Keratinocyte (primary cell): ENCODE data around the gene TRMT1. TPM values are rescaled to one million over a fixed set of nuclear protein-coding genes. Genes with fewer than 3 reads are reported as not detected.

Experiments used
- DNase-seq: peaks from one replicate; pipeline ENCODE4 v3.0.0-alpha.2; 2011; ENCODE audit warnings: low read depth, missing footprints, low spot score
- FAIRE-seq: peaks from 2 replicates; lab custom pipeline; 2011; peaks lifted over from hg19 to GRCh38; lab: Jason Lieb, UNC
- H2AFZ ChIP-seq: 2 replicates; pipeline ENCODE4 v1.6.0; 2012; ENCODE audit warnings: low read length, control low read depth, inconsistent platforms; ENCODE audit not compliant: control insufficient read depth
- H3K27ac ChIP-seq: 2 replicates; pipeline ENCODE4 v1.5.1; 2011; ENCODE audit warnings: low read length; ENCODE audit not compliant: control insufficient read depth, insufficient read depth
- H3K27me3 ChIP-seq: 3 replicates; pipeline ENCODE4 v1.6.0; 2011; ENCODE audit warnings: low read length; ENCODE audit not compliant: control insufficient read depth, insufficient read depth; ENCODE audit errors: extremely low read depth
- H3K36me3 ChIP-seq, 2 experiments: 2 replicates in 1 of 2; 3 replicates in 1 of 2; pipeline ENCODE4 v1.5.1; 2011; ENCODE audit warnings: low read length in 2 of 2, mild to moderate bottlenecking in 1 of 2; ENCODE audit not compliant: control insufficient read depth in 2 of 2, insufficient read depth in 2 of 2; ENCODE audit errors: extremely low read depth in 1 of 2
- H3K4me1 ChIP-seq: 3 replicates; pipeline ENCODE4 v1.5.1; 2011; ENCODE audit warnings: low read length; ENCODE audit not compliant: control insufficient read depth, insufficient read depth; ENCODE audit errors: extremely low read depth
- H3K4me2 ChIP-seq: 3 replicates; pipeline ENCODE4 v1.6.0; 2011; ENCODE audit warnings: low read depth, low read length; ENCODE audit not compliant: control insufficient read depth, insufficient read depth; ENCODE audit errors: extremely low read depth
- H3K4me3 ChIP-seq, 3 experiments: fragments of 200-600 bp in 1 of 3; sonication (generic) in 1 of 3; 2 replicates in 2 of 3; 3 replicates in 1 of 3; pipeline ENCODE4 v1.5.1; 2011 to 2016; ENCODE audit warnings: low read length in 3 of 3, mild to moderate bottlenecking in 3 of 3, control low read depth in 2 of 3, inconsistent platforms in 1 of 3, low read depth in 1 of 3, mixed read lengths in 1 of 3, mixed run types in 1 of 3, moderate library complexity in 1 of 3; ENCODE audit not compliant: control insufficient read depth in 2 of 3, insufficient read depth in 2 of 3; ENCODE audit errors: extremely low read depth in 1 of 3
- H3K79me2 ChIP-seq: 2 replicates; pipeline ENCODE4 v1.6.0; 2012; ENCODE audit warnings: low read length; ENCODE audit not compliant: control insufficient read depth, insufficient read depth
- H3K9ac ChIP-seq: 3 replicates; pipeline ENCODE4 v1.6.0; 2011; ENCODE audit warnings: low read length; ENCODE audit not compliant: control insufficient read depth, insufficient read depth; ENCODE audit errors: extremely low read depth
- H3K9me1 ChIP-seq: 3 replicates; pipeline ENCODE4 v1.6.0; 2011; ENCODE audit warnings: low read length; ENCODE audit not compliant: control insufficient read depth, insufficient read depth; ENCODE audit errors: extremely low read depth
- H3K9me3 ChIP-seq: 2 replicates; pipeline ENCODE4 v1.5.1; 2012; ENCODE audit warnings: low read depth, low read length; ENCODE audit not compliant: control insufficient read depth
- H4K20me1 ChIP-seq: 3 replicates; pipeline ENCODE4 v1.6.0; 2011; ENCODE audit warnings: low read length; ENCODE audit not compliant: control insufficient read depth, insufficient read depth; ENCODE audit errors: extremely low read depth
- CTCF ChIP-seq, 3 experiments: IDR thresholded peaks in 1 of 3; conservative IDR thresholded peaks in 1 of 3; optimal IDR thresholded peaks in 1 of 3; 2 replicates in 2 of 3; 3 replicates in 1 of 3; pipeline versions ENCODE3 to v1.5.1; 2011; ENCODE audit warnings: low read length in 3 of 3, mild to moderate bottlenecking in 3 of 3, moderate library complexity in 2 of 3, control low read depth in 1 of 3, inconsistent platforms in 1 of 3; ENCODE audit not compliant: insufficient read depth in 2 of 3; ENCODE audit errors: extremely low read depth in 1 of 3
- EZH2 ChIP-seq: IDR thresholded peaks from one replicate; pipeline ENCODE4 v1.6.1; 2012; ENCODE audit warnings: inconsistent platforms, mild to moderate bottlenecking, low read length, moderate library complexity
- dilution Hi-C: fragments of 300-500 bp; cut with MboI; formaldehyde crosslinking; loops from one replicate; pipeline ENCODE4 v1.7.0; 2020; ENCODE audit warnings: low sequenced_read_pairs; ENCODE audit not compliant: extremely low pct_ligation_motif_present
- polyA plus RNA-seq, 5 experiments: library from polyadenylated mRNA; depleted of rRNA in 3 of 5; stranded (reverse) in 3 of 5; stranded (forward) in 1 of 5; unstranded in 1 of 5; fragments of >200 nt; gene quantifications; 1 replicate in 1 of 5; 2 replicates in 3 of 5; 3 replicates in 1 of 5; pipeline versions ENCODE4 v1.2.1 to v1.2.3, GENCODE V29; 2011 to 2012; ENCODE audit warnings: missing spikeins in 2 of 5, low read depth in 1 of 5, low replicate concordance in 1 of 5

TRMT1 gene
- polyA plus RNA-seq, 1 donor (not counting 4 experiments of a cell fraction or from before 2014, with no cell fraction given), result 30.9 TPM

DNA sequence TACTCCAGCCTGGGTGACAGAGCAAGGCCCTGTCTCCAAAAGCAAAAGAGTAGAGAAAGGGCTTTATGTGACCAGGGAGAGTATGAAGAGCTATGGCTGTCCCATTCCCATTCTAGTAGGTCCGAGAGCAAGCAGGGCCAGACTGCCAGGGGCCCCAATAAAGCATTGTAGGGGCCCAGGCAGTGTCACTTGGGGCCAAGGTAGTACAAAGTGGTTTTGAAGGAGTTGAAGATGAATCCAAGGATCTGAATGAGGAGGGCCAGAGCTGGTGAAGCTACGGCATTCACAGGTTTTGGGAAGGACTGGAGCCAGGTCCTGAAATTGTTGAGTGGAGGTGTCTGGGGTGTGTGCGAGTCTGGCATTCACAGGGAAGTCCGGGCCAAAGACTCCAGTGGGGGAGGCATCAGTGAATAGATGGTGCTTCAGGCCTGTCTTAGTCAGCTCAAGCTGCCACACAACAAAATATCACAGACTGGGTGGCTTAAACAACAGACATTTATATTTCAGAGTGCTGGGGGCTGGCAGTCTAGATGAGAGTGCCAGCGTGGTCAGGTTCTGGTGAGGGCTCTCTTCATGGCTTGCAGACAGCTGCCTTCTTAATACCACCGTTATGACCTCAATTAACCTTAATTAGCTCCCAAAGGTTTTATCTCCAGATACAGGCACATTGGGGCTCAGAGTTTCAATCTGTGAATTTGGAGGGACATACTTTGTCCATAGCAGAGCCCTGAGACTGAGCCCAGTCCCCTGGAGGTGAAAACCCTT is 11.5 kb upstream of the TRMT1 start:
- no peak overlapping the region for H2AFZ ChIP-seq
- no peak overlapping the region for H3K9ac ChIP-seq
- no peaks in the 10 kb centered on the region for H3K9me3 ChIP-seq
- H3K79me2 ChIP-seq, result peaks cover 89% of the 10 kb centered on the region
- no peak overlapping the region for H3K4me3 ChIP-seq
- H3K4me2 ChIP-seq, result no peak overlapping the region
- TF ChIP-seq CTCF (optimal IDR thresholded peaks at IDR 0.05 in 1 of 3, IDR thresholded peaks at IDR 0.05 in 1 of 3, conservative IDR thresholded peaks at IDR 0.05 in 1 of 3; ENCODE audit: extremely low read depth in 1 of 3, insufficient read depth in 2 of 3, low read length in 3 of 3) (no peak), EZH2 (no peak)
- no peak overlapping the region for H3K27ac ChIP-seq
- H3K36me3 ChIP-seq, result peaks cover 14 to 19% of the 10 kb centered on the region in 2 experiments
- DNase-seq, result no peak
- peaks cover 3% of the 10 kb centered on the region for H3K4me1 ChIP-seq
- dilution Hi-C loops, result no loop called here
- peaks cover 5% of the 10 kb centered on the region for H3K9me1 ChIP-seq
- H4K20me1 ChIP-seq, result peaks cover 34% of the 10 kb centered on the region
- H3K27me3 ChIP-seq, result no peaks in the 10 kb centered on the region
- no peak for FAIRE-seq

GRCh38 chr19:13127051-13127450 is 10.5 kb upstream of the TRMT1 start:
- Histone ChIP-seq H3K9me3 (no peaks in the 10 kb centered on the region), H3K27ac (no peak overlapping the region), H3K27me3 (no peaks in the 10 kb centered on the region), H3K4me3 (no peak overlapping the region), H3K4me2 (no peak overlapping the region), H2AFZ (no peak overlapping the region), H3K9ac (no peak overlapping the region), H3K9me1 (peaks cover 4% of the 10 kb centered on the region), H3K79me2 (peaks cover 92% of the 10 kb centered on the region), H3K36me3 (peaks cover 16 to 17% of the 10 kb centered on the region in 2 experiments), H3K4me1 (no peaks in the 10 kb centered on the region), H4K20me1 (peaks cover 38% of the 10 kb centered on the region)
- TF ChIP-seq EZH2, result no peak
- TF ChIP-seq CTCF (optimal IDR thresholded peaks at IDR 0.05 in 1 of 3, IDR thresholded peaks at IDR 0.05 in 1 of 3, conservative IDR thresholded peaks at IDR 0.05 in 1 of 3; ENCODE audit: extremely low read depth in 1 of 3, insufficient read depth in 2 of 3, low read length in 3 of 3), result no peak
- DNase-seq, result no peak
- dilution Hi-C loops, result no loop called here
- no peak for FAIRE-seq
